K562 (cell line): Measurements from ENCODE around the gene ZNF627. TPM values are rescaled to one million over a fixed set of nuclear protein-coding genes. Genes with fewer than 3 reads are reported as not detected.

Experiments
- CREM ChIP-seq: IDR thresholded peaks from 2 replicates; pipeline ENCODE4 v1.6.1; 2014; ENCODE audit warnings: antibody characterized with exemption, low read depth
- CXXC5 ChIP-seq: fragments of 250-450 bp; sonication (Bioruptor Pico); IDR thresholded peaks from 2 replicates; pipeline ENCODE4 v1.8.0; 2022; ENCODE audit warnings: inconsistent platforms, mild to moderate bottlenecking, moderate library complexity
- ELF1 ChIP-seq: fragments of 200-800 bp; sonication (Bioruptor generic); IDR thresholded peaks from 2 replicates; pipeline ENCODE4 v1.6.1; 2016; ENCODE audit warnings: missing genetic modification characterization, missing compliant biosample characterization
- GTF2F1 ChIP-seq: IDR thresholded peaks from 2 replicates; pipeline ENCODE4 v1.6.1; 2011; ENCODE audit warnings: low read depth, low read length, improper control_type of control experiment
- HDAC1 ChIP-seq, 2 experiments: fragments of 450-650 bp; IDR thresholded peaks; 2 replicates each; pipeline ENCODE4 v1.6.1; 2016 to 2017; ENCODE audit warnings: inconsistent platforms in 1 of 2, mild to moderate bottlenecking in 1 of 2, moderate library complexity in 1 of 2
- JUND ChIP-seq, 2 experiments: IDR thresholded peaks; 2 replicates in 1 of 2; 3 replicates in 1 of 2; pipeline ENCODE4 v1.6.1; 2011; ENCODE audit warnings: borderline replicate concordance in 2 of 2, low read depth in 2 of 2, low read length in 2 of 2, improper control_type of control experiment in 1 of 2, missing biosample characterization in 1 of 2, missing genetic modification characterization in 1 of 2, missing genetic modification reagents in 1 of 2
- POLR2A ChIP-seq: fragments of 450-650 bp; conservative IDR thresholded peaks from 2 replicates; pipeline ENCODE4 v1.6.1; 2016
- RAD51 ChIP-seq: fragments of 450-650 bp; IDR thresholded peaks from 2 replicates; pipeline ENCODE4 v1.7.1; 2016; ENCODE audit warnings: low read depth, mild to moderate bottlenecking, borderline replicate concordance
- RFX7 ChIP-seq: fragments of 250-450 bp; sonication (Bioruptor Pico); IDR thresholded peaks from 2 replicates; pipeline ENCODE4 v1.5.1; 2021; ENCODE audit warnings: mild to moderate bottlenecking
- TRIM28 ChIP-seq: fragments of 450-650 bp; IDR thresholded peaks from 2 replicates; pipeline ENCODE4 v1.6.1; 2017
- ZC3H4 ChIP-seq: sonication (generic); formaldehyde crosslinking; IDR thresholded peaks from 2 replicates; pipeline ENCODE4 v1.9.0; 2021; ENCODE audit warnings: missing genetic modification reagents, borderline replicate concordance
- ZKSCAN1 ChIP-seq: fragments of 150-350 bp; IDR thresholded peaks from 2 replicates; pipeline ENCODE4 v1.6.1; 2016; ENCODE audit warnings: low read depth, low read length
- ZNF354B ChIP-seq: fragments of 250-450 bp; sonication (Bioruptor Pico); IDR thresholded peaks from 2 replicates; pipeline ENCODE4 v1.4.0; 2020
- ZNF408 ChIP-seq: fragments of 250-450 bp; sonication (Bioruptor Pico); IDR thresholded peaks from 2 replicates; pipeline ENCODE4 v1.4.0; 2020; ENCODE audit warnings: low read depth, mild to moderate bottlenecking, moderate library complexity
- ZNF561 ChIP-seq: fragments of 450-650 bp; formaldehyde crosslinking; conservative IDR thresholded peaks from 2 replicates; pipeline ENCODE4 v1.4.0; 2020; ENCODE audit warnings: mild to moderate bottlenecking, moderate library complexity
- ZNF584 ChIP-seq: fragments of 200-800 bp; sonication (Bioruptor generic); IDR thresholded peaks from 2 replicates; pipeline ENCODE4 v1.6.1; 2016; ENCODE audit warnings: low read depth, mild to moderate bottlenecking, missing genetic modification characterization, missing compliant biosample characterization
- ZNF586 ChIP-seq: fragments of 450-650 bp; formaldehyde crosslinking; conservative IDR thresholded peaks from 2 replicates; pipeline ENCODE4 v1.4.0; 2020; ENCODE audit warnings: mild to moderate bottlenecking, moderate library complexity
- ZZZ3 ChIP-seq: fragments of 450-650 bp; IDR thresholded peaks from 2 replicates; pipeline ENCODE4 v1.6.1; 2016; ENCODE audit warnings: antibody characterized with exemption, mild to moderate bottlenecking, moderate library complexity
- polyA plus RNA-seq, 8 experiments: library from polyadenylated mRNA; depleted of rRNA in 4 of 8; stranded (reverse) in 5 of 8; unstranded in 3 of 8; fragments of >200 nt; fragmentation: Nextera tagmentation in 2 of 8; fragmentation: Illumina TruSeq in 1 of 8; extraction: Ambion mirVana in 2 of 8; extraction: Trizol in 1 of 8; gene quantifications; 2 replicates each; pipeline versions ENCODE4 v1.2.1 to v1.2.3, GENCODE V29; 2011 to 2014; ENCODE audit warnings: inconsistent platforms in 1 of 8, missing spikeins in 1 of 8
- total RNA-seq, 7 experiments: library from RNA; depleted of rRNA in 6 of 7; stranded (reverse); fragments of >200 nt in 6 of 7; fragmentation: Illumina TruSeq in 2 of 7; extraction: Trizol in 2 of 7; gene quantifications; 2 replicates each; pipeline versions ENCODE4 v1.2.1 to v1.2.3, GENCODE V29; 2011 to 2021; ENCODE audit warnings: low replicate concordance in 1 of 7
- TF ChIP-seq, protein P1 (sequence below), 2 experiments: fragments of 450-650 bp in 1 of 2; IDR thresholded peaks; 2 replicates each; pipeline ENCODE4 v1.6.1; 2011 to 2017; ENCODE audit warnings: low read depth in 2 of 2, antibody characterized with exemption in 1 of 2, borderline replicate concordance in 1 of 2, low read length in 1 of 2, mild to moderate bottlenecking in 1 of 2, mixed read lengths in 1 of 2; ENCODE audit not compliant: control insufficient read depth in 1 of 2
- TF ChIP-seq, protein P2 (sequence below), 2 experiments: fragments of 150-350 bp in 1 of 2; IDR thresholded peaks; 2 replicates each; pipeline ENCODE4 v1.6.1; 2012 to 2016; ENCODE audit warnings: low read depth in 2 of 2, low read length in 2 of 2, mild to moderate bottlenecking in 1 of 2, moderate library complexity in 1 of 2
- TF ChIP-seq, protein P3 (sequence below): sonication (generic); IDR thresholded peaks from 2 replicates; pipeline ENCODE4 v1.6.1; 2016

ZNF627 gene
- total and polyA plus RNA-seq, 9 of the 15 experiments (the other 6 are each of a cell fraction or from before 2014, with no cell fraction given) = 6.4 to 19.9 (median 10.6) TPM

DNA sequence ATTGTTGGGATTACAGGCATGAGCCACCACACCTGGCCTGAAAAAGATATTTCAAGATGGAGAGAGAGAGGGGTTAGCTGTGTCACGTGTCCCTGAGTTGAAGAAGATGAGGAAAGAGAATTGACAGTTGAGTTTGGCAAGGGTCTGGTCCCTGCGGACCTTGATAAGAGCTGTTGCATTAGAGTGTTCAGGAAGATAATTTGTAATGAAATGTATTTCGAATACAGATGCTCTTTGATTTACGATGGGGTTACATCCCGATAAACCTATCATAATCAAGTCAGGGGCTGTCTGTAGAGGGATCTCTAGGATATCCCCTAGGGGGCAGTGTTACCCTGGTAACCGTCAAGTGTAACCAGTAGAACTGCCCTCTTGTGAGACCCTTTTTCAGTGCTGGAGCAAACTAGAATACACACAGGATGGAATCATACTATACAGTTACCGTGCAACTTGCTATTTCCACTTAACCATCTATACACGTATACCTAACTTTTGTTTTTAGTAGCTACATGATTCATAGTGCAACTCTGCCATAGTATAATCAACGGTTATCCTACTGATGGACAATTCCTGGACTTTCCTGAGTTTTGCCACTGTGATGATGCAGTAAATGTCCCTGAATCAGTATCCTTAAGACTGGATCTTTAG is 36.8 kb upstream of the ZNF627 start (continued):
- TF ChIP-seq, protein P1, sequence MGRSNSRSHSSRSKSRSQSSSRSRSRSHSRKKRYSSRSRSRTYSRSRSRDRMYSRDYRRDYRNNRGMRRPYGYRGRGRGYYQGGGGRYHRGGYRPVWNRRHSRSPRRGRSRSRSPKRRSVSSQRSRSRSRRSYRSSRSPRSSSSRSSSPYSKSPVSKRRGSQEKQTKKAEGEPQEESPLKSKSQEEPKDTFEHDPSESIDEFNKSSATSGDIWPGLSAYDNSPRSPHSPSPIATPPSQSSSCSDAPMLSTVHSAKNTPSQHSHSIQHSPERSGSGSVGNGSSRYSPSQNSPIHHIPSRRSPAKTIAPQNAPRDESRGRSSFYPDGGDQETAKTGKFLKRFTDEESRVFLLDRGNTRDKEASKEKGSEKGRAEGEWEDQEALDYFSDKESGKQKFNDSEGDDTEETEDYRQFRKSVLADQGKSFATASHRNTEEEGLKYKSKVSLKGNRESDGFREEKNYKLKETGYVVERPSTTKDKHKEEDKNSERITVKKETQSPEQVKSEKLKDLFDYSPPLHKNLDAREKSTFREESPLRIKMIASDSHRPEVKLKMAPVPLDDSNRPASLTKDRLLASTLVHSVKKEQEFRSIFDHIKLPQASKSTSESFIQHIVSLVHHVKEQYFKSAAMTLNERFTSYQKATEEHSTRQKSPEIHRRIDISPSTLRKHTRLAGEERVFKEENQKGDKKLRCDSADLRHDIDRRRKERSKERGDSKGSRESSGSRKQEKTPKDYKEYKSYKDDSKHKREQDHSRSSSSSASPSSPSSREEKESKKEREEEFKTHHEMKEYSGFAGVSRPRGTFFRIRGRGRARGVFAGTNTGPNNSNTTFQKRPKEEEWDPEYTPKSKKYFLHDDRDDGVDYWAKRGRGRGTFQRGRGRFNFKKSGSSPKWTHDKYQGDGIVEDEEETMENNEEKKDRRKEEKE (IDR thresholded peaks at IDR 0.05; ENCODE audit: borderline replicate concordance in 1 of 2, control insufficient read depth in 1 of 2, low read depth in 2 of 2, low read length in 1 of 2) = 0 out of 4 replicates have a peak, but pooled peaks of 1 of the 2 experiments have one; percentile 31
- peak; percentile 13; the same call in 1 of the 2 replicates for TF ChIP-seq CREM
- TF ChIP-seq RFX7 (CRISPR knock-in tag) = no peak
- TF ChIP-seq ZNF354B (CRISPR knock-in tag) = no peak
- TF ChIP-seq ZNF561 (CRISPR knock-in tag) = no peak
- TF ChIP-seq RAD51 = peak; percentile 66; the same call in 1 of the 2 replicates
- TF ChIP-seq ZNF584 = 0 out of 2 replicates have a peak, but pooled peaks have one; percentile 59
- TF ChIP-seq ZKSCAN1 = no peak
- 0 out of 2 replicates have a peak, but pooled peaks have one; percentile 6 for TF ChIP-seq JUND (IDR thresholded peaks at IDR 0.05; ENCODE audit: borderline replicate concordance, low read depth, low read length)
- peak; percentile 61; the same call in 1 of the 3 replicates for TF ChIP-seq JUND (tag; IDR thresholded peaks at IDR 0.05; ENCODE audit: borderline replicate concordance, low read depth, low read length)
- TF ChIP-seq, protein P2, sequence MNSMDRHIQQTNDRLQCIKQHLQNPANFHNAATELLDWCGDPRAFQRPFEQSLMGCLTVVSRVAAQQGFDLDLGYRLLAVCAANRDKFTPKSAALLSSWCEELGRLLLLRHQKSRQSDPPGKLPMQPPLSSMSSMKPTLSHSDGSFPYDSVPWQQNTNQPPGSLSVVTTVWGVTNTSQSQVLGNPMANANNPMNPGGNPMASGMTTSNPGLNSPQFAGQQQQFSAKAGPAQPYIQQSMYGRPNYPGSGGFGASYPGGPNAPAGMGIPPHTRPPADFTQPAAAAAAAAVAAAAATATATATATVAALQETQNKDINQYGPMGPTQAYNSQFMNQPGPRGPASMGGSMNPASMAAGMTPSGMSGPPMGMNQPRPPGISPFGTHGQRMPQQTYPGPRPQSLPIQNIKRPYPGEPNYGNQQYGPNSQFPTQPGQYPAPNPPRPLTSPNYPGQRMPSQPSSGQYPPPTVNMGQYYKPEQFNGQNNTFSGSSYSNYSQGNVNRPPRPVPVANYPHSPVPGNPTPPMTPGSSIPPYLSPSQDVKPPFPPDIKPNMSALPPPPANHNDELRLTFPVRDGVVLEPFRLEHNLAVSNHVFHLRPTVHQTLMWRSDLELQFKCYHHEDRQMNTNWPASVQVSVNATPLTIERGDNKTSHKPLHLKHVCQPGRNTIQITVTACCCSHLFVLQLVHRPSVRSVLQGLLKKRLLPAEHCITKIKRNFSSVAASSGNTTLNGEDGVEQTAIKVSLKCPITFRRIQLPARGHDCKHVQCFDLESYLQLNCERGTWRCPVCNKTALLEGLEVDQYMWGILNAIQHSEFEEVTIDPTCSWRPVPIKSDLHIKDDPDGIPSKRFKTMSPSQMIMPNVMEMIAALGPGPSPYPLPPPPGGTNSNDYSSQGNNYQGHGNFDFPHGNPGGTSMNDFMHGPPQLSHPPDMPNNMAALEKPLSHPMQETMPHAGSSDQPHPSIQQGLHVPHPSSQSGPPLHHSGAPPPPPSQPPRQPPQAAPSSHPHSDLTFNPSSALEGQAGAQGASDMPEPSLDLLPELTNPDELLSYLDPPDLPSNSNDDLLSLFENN (IDR thresholded peaks at IDR 0.05; ENCODE audit: low read depth in 2 of 2, low read length in 2 of 2) = peak in 1 of 2 experiments; percentile 86; a peak in 2 of 4 replicates
- TF ChIP-seq ZNF408 (CRISPR knock-in tag) = no peak
- TF ChIP-seq ELF1 = no peak
- TF ChIP-seq HDAC1 (IDR thresholded peaks at IDR 0.05) = peak; percentile 26 to 86; a peak in 3 of 4 replicates
- peak; percentile 61; the same call in 1 of the 2 replicates for TF ChIP-seq POLR2A
- TF ChIP-seq ZNF586 (CRISPR knock-in tag) = no peak
- TF ChIP-seq, protein P3, sequence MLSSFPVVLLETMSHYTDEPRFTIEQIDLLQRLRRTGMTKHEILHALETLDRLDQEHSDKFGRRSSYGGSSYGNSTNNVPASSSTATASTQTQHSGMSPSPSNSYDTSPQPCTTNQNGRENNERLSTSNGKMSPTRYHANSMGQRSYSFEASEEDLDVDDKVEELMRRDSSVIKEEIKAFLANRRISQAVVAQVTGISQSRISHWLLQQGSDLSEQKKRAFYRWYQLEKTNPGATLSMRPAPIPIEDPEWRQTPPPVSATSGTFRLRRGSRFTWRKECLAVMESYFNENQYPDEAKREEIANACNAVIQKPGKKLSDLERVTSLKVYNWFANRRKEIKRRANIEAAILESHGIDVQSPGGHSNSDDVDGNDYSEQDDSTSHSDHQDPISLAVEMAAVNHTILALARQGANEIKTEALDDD = peak; percentile 84
- no peak for TF ChIP-seq ZC3H4 (CRISPR knock-in tag)
- no peak for TF ChIP-seq GTF2F1
- TF ChIP-seq TRIM28 = peak; percentile 12; the same call in 1 of the 2 replicates
- no peak for TF ChIP-seq ZZZ3
- TF ChIP-seq CXXC5 = 0 out of 2 replicates have a peak, but pooled peaks have one; percentile 50
